AG04450 (cell line): Measurements from ENCODE around the gene ATP6V1G2. TPM values are rescaled to one million over a fixed set of nuclear protein-coding genes. Genes with fewer than 3 reads are reported as not detected.

Experiments used
- CTCF ChIA-PET: fragments of 300-600, 350-600 bp; formaldehyde crosslinking; extraction: SDS; loops from one replicate; lab custom pipeline; 2022; ENCODE audit warnings: antibody characterized with exemption, inconsistent platforms; lab: Charles Lee
- POLR2A ChIA-PET: fragments of 350-600 bp; formaldehyde crosslinking; extraction: SDS; loops from one replicate; lab custom pipeline; 2021; ENCODE audit warnings: antibody characterized with exemption, inconsistent platforms; lab: Yijun Ruan, JAX
- DNase-seq: peaks from one replicate; pipeline ENCODE4 v3.0.0-alpha.2; 2011; ENCODE audit warnings: low read depth, low spot score
- H3K27ac ChIP-seq: one replicate; pipeline ENCODE4 v1.5.1; 2012; ENCODE audit warnings: low read depth, low read length, control low read depth
- H3K27me3 ChIP-seq: one replicate; pipeline ENCODE4 v1.6.0; 2012; ENCODE audit warnings: low read length; ENCODE audit not compliant: control insufficient read depth, insufficient read depth
- H3K4me3 ChIP-seq: 2 replicates; pipeline ENCODE4 v1.5.1; 2011; ENCODE audit warnings: mild to moderate bottlenecking, low read depth, low read length, control low read depth
- H3K9me3 ChIP-seq: 2 replicates; pipeline ENCODE4 v1.5.1; 2012; ENCODE audit warnings: low read length; ENCODE audit not compliant: control insufficient read depth, insufficient read depth
- CTCF ChIP-seq: IDR thresholded peaks from 2 replicates; pipeline ENCODE4 v1.5.1; 2011; ENCODE audit warnings: low read depth, low read length, control low read depth, inconsistent platforms
- polyA plus RNA-seq: library from polyadenylated mRNA; depleted of rRNA; stranded (reverse); fragments of >200 nt; gene quantifications from 2 replicates; pipeline ENCODE4 v1.2.3, GENCODE V29; 2011

Gene ATP6V1G2
- polyA plus RNA-seq, 1 experiment: 14.6 TPM

GRCh38 chr6:31545291-31545690 lies 1.1 kb downstream of the ATP6V1G2 start:
- TF ChIP-seq CTCF: no peak
- no peak overlapping the region for H3K27ac ChIP-seq
- H3K9me3 ChIP-seq: peaks cover 3% of the 10 kb centered on the region; the same call in 1 of the 2 replicates
- no peaks in the 10 kb centered on the region for H3K27me3 ChIP-seq
- no peak for DNase-seq
- H3K4me3 ChIP-seq: no peak overlapping the region; the same call in 1 of the 2 replicates
- POLR2A ChIA-PET: interaction anchor here (1.7 to 2.7 kb wide), 2 partner anchors 53 to 282 kb away, joined by 6 to 17 read pairs; partner anchors contain the start of gene HSPA1B
- CTCF ChIA-PET: interaction anchor here (0.5 to 14.1 kb wide), 3 partner anchors 36 to 52 kb away, joined by 3 to 388 read pairs (median 31); partner anchors contain the start of genes LTB and NCR3

GRCh38 chr6:31544676-31545075 lies 1.7 kb downstream of the ATP6V1G2 start:
- H3K27ac ChIP-seq: no peak overlapping the region
- CTCF ChIA-PET: interaction anchor here (0.5 to 14.1 kb wide), 2 partner anchors 52 to 53 kb away, joined by 3 to 388 read pairs; partner anchors contain the start of gene NCR3
- DNase-seq: no peak
- POLR2A ChIA-PET: no interaction called here
- TF ChIP-seq CTCF: no peak
- H3K9me3 ChIP-seq: peaks cover 3% of the 10 kb centered on the region; the same call in 1 of the 2 replicates
- H3K4me3 ChIP-seq: no peak overlapping the region
- no peaks in the 10 kb centered on the region for H3K27me3 ChIP-seq

GRCh38 chr6:31543639-31544038 lies 2.8 kb downstream of the ATP6V1G2 start:
- H3K4me3 ChIP-seq: no peak overlapping the region
- CTCF ChIA-PET: interaction anchor here (1.0 to 14.1 kb wide), 2 partner anchors 37 to 54 kb away, joined by 4 to 388 read pairs; partner anchors contain the start of gene NCR3
- POLR2A ChIA-PET: no interaction called here
- TF ChIP-seq CTCF: no peak
- H3K27me3 ChIP-seq: no peaks in the 10 kb centered on the region
- no peak for DNase-seq
- peaks cover 3% of the 10 kb centered on the region; the same call in 1 of the 2 replicates for H3K9me3 ChIP-seq
- H3K27ac ChIP-seq: no peak overlapping the region

- TF ChIP-seq CTCF: no peak
- no peaks in the 10 kb centered on the region for H3K27me3 ChIP-seq
- ChIA-PET POLR2A (interaction anchor here (1.0 to 2.2 kb wide), 8 partner anchors 10 to 79 kb away, joined by 3 to 24 read pairs (median 5); partner anchors contain the start of gene MCCD1), CTCF (interaction anchor here (0.7 to 14.1 kb wide), 5 partner anchors 39 to 863 kb away, joined by 3 to 388 read pairs (median 5); partner anchors contain the start of gene NCR3)
- H3K27ac ChIP-seq: peak within 1 kb of the TSS; percentile 95
- no peaks in the 10 kb centered on the region for H3K9me3 ChIP-seq
- peak within 1 kb of the TSS; percentile 92 for H3K4me3 ChIP-seq
- peak; percentile 93 for DNase-seq
These were observed 4.5 kb downstream of the ATP6V1G2 start, which contains the start of gene DDX39B for GRCh38 chr6:31541658-31542521. Gene DDX39B (minus strand): TSS chr6:31542003. CDS start chr6:31540532, 1,471 bp downstream.
